ENCODE measurements around the gene CACNA1B.

DNA sequence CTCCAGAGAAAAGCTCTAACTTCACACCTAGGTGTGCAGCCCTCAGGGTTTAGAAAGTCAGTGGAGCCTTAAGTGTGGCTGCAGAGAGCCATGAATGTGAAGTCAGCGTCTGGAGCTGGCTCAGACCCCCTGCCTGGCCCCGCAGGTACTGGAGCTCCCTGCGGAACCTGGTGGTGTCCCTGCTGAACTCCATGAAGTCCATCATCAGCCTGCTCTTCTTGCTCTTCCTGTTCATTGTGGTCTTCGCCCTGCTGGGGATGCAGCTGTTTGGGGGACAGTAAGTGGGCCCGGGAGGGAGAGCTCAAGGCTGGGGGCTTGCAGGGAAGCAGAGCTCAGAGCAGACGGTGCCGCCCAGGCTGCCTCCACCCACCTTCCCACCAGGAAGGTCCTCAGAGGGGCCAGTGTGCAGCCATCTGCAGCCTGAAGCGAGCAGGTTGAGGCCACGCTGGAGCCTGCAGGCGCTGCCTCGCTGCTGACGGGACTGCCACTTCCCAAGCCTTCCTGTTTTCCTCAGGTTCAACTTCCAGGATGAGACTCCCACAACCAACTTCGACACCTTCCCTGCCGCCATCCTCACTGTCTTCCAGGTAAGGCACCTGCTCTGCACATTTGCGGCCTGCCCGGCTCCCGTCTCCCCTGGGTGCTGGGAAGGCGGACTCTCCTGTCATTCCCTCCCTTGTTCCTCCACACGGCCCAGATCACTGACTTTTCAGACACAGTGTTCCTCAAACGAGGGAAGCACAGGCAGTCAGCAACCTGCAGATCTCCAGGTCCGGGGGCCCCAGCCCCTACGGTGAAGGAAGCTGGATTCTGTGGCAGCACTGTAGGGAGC, 108.9 kb downstream of the CACNA1B start:
- TF ChIP-seq, protein P1, sequence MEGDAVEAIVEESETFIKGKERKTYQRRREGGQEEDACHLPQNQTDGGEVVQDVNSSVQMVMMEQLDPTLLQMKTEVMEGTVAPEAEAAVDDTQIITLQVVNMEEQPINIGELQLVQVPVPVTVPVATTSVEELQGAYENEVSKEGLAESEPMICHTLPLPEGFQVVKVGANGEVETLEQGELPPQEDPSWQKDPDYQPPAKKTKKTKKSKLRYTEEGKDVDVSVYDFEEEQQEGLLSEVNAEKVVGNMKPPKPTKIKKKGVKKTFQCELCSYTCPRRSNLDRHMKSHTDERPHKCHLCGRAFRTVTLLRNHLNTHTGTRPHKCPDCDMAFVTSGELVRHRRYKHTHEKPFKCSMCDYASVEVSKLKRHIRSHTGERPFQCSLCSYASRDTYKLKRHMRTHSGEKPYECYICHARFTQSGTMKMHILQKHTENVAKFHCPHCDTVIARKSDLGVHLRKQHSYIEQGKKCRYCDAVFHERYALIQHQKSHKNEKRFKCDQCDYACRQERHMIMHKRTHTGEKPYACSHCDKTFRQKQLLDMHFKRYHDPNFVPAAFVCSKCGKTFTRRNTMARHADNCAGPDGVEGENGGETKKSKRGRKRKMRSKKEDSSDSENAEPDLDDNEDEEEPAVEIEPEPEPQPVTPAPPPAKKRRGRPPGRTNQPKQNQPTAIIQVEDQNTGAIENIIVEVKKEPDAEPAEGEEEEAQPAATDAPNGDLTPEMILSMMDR (conservative IDR thresholded peaks at IDR 0.05; ENCODE audit: low read depth, low read length) = no peak
- no peak for TF ChIP-seq EZH2 (IDR thresholded peaks at IDR 0.05; ENCODE audit: borderline replicate concordance, low read depth, low read length, poor library complexity, severe bottlenecking)
